ENCODE data around the gene MLH3.
"Not testable (repeated sequence)": the region's sequence is repeated elsewhere in the genome, so short reads cannot be mapped to it uniquely, and the experiment has no call there.

MLH3 gene

DNA sequence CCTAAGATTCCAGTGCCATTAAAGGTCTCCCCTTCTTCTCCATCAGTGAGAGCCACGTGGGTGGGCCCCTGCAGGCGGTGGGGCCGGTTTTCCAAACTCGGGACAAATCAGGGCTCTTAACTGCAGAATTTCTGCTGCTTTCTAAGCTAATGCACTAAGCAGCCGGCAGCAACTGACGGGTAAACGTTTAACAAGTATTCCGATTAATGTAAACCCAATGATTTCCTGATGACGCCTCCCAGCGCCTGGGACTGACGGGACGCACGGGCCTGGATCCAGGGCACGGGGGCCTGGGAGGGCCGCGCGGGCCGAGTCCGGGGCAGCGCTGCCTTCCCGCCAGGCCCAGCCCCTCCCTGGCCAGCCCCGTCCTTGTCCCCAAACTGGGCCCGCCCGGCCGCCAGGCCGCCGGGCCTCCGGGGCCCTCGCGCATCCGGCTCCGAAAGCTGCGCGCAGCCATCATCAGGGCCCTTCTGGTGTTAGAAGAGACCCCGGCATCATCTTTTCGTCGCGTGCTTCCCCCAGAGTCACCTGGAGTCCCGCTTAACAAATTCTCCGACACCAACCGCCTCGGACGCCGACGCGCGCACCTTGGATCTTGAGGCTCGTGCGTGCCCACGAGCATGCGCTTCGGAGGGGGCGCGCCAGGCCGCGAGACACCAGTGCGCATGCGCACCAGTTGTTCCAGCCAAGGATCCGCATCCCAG, at the start of gene MLH3:
Gene MLH3, minus strand, starts transcription at position 616 of the 704 bp plus-strand sequence. CDS start 1,812 bp downstream, outside the sequence.
- DNase-seq, result peak; percentile 61

DNA sequence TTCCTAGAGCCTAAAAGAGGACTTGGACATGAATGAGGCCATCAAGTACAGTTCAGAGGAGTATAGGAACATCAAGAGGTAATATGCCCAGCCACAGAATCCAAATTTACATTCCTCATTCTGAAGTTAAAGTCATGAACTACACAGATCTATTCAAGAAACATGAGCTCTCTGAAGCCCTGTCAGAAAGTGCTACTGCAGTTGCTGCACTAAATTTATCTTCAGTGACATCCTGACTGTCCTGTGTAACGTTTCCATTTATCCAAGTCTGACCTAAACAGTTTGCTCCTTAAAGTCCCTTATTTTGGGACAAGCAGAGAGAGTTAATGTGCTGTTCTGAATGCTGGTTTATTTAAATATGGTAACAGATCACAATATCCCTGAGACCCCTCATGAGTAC, 47.4 kb upstream of the MLH3 start:
- DNase-seq, result no peak

DNA sequence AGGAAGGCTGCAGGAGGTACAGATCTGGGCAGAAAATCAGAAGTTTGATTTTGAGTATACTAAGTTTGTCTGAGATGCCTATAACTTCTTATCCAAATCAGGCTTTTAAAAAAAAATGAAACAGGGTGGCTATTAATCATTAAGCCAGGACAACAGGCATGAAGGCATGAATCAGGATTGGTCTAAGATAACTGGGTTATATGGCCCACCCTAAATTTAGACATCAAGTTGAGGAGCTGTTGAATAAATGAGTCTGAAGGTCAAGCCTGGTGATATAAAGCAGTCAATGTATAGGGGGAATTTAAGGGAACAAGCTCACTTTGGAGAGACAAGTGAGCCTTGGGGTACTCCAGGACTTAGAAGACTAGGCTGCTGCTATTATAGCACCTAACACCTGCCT, 46.9 kb upstream of the MLH3 start:
- no peak for DNase-seq

DNA sequence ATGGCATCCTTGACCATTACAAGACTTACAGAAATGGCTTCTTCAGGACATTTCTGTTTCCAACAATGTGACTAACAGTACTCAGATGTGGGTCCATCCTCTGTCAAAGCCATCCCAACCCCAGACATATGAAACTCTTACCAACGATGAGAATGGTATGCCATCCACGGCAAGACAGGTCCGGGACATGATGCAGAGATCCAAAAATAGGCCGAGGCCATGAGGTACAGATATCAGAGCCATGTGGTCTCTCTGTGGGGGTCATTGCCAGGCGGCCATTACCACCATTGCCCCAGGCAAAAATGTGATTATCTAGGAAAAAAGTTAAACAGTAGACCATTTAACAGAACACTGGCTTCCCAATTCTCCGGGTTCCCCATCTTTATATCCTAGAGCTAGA, 45.7 kb upstream of the MLH3 start:
- no peak for DNase-seq

DNA sequence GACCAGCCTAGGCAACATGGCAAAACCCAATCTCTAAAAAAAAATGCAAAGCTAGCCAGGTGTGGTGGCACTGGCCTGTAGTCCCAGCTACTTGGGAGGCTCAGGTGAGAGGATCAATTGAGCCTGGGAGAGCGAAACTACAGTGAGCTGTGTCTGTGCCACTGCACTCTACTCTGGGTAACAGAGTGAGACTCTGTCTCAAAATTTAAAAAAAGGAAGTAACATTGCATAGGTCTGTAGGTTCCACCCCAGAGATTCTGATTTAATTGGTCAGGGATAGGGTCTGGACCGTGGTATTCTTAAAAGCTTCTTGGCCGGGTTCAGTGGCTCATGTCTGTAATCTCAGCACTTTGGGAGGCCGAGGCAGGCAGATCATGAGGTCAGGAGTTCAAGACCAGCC, 44.4 kb upstream of the MLH3 start:
- DNase-seq, result no peak

DNA sequence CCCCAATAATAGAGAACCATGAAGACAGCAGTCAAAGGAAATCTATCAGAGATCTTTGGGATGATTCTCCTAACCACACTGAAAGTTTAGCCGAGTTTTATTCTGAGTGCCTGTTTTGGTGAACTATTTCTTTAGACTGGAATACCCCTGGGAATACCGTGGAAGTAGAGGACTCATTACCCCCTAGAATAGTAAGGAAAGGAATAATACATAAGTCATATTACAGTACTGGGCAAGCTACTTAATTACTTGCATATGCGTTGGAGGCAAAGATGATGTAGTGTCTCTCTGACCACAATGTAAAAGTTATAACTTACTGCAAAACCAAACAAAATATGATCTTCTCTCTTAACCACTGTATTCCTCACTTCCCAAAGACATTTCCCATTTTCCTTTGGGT, 43.6 kb upstream of the MLH3 start:
- no peak for DNase-seq

DNA sequence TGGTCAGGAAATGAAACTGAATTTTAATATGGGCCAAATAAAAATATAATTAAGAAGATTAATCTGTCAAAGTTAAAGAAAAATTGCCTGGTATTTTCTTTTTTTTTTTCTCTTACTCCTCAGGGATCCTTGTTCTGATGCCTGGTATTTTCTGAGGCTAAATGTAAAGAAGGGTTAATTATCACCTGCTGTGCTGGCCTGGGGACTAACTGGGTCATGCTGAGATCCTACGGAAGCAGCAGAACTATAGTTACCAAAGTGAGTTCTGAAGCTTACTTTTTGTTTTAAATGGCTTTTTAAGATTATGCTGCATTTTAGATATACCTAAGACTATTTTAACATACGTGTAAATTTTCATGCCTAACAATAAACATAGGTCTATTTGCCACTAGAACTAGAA, 41.4 kb upstream of the MLH3 start:
- DNase-seq, result no peak

DNA sequence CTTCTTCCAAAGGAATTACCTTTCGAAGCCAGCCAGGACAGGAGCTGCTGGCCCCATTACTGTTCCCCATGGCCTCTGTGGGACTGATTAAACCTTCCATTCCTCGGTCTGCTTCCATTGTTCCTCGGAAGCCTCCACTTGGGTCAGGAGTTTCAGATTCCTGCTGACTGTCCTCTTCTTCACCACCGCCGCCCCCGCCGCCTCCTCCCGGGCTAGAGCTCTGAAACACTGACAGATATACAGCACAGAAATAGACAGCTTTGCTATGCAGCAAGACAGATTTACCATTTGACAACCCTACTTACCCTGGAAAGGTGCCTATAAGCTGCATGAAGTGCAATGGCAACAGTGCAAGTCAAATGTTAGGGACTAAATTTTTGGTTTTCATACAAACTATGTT, 40.0 kb upstream of the MLH3 start:
- DNase-seq, result no peak

DNA sequence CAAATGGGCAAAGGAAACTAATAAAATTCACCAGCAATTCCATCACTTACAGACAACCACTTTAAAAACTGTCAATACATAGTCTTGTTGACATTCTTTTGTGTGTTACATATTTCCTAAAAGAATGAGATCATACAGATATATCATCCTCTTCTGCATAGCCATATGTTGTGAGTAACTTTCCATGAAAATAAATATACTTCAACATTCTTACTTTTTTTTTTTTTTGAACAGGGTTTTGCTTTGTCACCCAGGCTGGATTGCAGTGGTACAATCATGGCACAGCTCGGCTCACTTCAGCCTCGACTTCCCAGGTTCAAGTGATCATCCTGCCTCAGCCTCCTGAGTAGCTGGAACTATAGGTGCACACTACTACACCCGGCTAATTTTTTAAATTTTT, 39.1 kb upstream of the MLH3 start:
- DNase-seq, result no peak

DNA sequence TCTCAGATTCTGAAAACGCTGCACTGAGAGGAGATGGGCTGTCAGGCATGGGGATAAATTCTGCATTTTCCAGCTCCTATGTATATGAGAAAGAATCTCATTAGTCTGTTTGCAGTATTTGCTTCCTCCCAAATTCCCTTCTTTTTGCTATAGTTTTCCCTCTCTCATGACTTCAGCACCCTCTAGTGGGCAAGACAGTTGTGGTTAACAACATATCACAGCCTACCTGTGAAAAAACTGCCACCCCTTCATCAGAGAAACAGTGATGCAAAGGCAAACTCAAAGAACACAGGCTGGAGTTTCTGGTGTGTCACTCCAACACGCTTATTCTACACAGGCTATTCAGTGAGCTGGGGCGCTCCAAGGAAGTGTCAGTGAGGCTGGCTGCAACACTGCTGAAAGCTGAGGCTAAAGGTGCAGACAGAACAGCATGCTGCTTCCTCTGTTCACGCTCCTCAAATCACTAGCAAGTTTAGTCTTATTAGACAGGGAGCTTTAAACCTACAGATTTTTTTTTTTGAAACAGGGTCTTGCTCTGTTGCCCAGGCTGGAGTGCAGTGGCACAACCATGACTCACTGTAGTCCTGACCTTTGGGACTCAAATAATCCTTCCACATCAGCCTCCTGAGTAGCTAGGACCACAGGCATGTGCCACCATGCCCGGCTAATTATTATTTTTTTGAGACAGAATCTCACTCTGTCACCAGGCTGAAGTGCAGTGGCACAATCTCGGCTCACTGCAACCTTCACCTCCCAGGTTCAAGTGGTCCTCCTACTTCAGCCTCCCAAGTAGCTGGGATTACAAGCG, 37.5 kb upstream of the MLH3 start:
- peak; percentile 29 for DNase-seq

DNA sequence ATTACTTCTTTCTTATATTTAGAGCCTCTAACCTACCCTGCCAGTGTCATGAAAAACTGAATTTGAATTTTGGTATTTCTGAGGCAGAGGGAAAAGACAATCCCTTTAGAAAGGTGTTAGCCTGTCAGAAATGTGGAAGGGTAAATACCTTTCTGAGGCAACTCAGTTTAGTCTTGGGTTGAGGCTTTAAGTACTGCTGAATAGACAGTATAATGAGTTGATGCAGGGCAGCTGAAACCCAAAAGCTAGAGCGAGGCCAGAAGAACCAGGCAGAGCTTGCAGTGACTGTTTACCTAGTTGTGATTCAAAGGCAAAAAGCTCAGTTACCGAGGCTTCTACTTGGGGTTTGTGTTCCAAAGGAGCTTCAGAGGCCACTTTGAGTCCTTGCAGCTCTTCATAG, 36.9 kb upstream of the MLH3 start:
- DNase-seq, result no peak

DNA sequence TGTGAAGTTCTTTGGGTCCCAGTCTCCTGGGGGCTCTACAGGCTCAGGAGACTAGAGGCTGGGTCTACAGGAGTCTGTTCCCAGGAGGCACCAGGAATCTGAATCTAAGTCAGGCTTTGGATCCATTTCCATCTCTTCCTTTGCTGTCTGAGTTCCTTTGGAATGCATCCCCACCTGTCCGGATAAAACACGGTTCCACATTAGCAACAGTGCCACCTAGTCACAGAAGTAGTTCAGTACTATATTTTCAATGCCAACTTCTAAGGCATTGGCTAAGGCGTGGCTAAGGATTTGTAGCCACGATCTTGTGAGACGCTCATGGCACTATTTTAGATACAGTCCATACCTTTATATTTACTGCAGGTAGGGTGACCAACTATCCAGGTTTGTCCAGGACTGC, 33.2 kb upstream of the MLH3 start:
- DNase-seq, result no peak

DNA sequence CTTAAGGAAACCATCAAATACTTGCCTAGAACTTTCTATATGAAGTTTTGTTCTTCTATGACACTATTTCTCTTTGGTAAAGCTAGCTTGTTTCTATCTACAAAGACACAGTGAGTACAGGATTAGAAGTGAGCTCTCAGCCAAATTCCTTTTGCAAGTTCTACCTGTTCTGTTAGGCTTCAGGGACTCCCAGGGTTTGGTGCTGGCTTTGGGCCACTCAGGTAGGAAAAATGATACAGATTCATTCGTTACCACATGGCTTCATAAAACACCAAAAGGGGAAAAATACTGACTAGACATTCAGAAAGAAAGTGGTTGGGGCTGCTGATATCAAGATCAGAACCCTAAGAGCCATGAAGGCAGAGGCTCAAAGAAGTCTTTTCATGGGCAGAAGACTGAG, 32.0 kb upstream of the MLH3 start:
- DNase-seq, result no peak

DNA sequence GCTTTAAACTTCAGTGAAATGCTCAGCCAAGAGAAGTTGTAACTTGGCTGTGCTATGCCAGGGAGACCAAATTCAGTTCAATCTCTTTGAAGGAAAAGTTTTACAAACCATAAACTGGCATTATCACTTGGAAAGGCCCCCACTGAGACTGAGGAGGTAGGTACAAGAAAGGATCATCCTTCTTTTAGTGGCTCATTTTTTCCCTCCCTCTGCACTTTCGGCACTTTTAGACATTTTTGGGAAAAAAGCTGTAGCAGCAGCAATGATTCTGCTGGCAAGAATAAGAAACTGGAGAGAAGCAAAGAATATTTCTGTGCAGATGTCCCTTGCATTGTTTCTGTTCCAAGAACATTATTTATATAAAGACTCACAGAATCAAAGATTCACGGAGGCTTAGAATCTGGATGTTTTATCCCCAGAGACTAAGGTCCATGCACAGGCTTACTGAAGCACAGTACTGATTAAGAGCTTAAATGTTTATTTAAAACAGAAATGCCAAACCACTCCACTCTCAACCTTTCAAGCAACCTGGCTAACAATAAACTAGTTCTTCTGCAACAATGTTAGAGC, 30.5 kb upstream of the MLH3 start:
- DNase-seq, result no peak

DNA sequence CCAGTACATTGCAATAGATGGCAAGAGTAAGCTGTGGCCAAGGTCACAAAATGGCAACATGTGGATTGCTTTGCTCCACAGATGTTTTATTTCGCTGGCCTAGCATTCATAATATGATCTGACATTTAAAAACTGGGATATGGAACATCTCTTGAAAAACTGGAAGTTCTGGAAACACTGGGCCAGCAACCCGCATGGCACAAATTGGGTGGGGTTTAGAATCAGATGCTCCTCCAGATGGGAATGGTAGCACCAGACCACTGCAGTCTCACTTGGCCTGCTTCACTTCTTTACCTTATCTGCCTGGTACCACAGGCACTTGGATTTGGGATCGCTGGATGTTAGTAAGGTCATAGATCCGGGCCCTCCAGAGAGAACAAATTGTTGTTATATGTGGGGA, 28.3 kb upstream of the MLH3 start:
- no peak for DNase-seq

DNA sequence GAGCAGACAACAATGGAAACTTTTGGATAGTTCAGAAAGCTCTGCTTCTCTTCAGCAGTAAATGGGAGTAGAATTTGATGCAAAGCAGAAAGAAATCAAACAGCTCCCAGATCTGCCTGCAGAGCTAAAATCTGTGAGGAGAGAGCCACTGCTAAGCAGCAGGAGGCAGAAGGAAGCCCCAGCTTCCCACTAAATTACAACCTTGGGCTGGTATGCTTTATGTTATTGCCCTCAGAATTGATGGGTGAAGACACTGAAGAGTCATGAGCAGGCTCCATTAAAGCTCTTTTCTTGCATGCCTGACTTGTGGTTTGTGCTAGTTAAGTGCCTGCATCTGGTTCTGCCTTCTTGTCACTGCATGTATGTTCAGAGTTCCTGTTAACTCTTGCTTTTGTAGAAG, 26.5 kb upstream of the MLH3 start:
- no peak for DNase-seq

DNA sequence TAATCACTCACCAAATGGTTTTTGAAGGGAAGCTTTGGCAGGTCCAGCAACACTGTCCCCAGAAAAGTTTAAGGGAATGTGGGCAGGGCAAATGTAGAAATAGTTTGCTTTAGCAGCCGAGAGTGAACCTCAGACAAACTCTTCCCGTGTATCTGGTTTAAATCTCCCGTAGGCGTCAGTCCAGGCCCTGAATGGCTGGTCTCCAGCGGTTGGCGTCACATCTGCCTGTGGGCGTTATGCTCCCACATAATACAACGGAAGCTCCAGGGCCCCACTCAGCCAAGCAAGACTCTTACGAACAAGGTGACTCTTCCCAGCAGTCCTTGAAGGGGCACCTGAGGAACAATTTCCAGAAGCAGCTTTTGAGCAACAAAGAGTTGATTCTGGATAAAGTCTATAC, 19.1 kb upstream of the MLH3 start:
- DNase-seq, result no peak

DNA sequence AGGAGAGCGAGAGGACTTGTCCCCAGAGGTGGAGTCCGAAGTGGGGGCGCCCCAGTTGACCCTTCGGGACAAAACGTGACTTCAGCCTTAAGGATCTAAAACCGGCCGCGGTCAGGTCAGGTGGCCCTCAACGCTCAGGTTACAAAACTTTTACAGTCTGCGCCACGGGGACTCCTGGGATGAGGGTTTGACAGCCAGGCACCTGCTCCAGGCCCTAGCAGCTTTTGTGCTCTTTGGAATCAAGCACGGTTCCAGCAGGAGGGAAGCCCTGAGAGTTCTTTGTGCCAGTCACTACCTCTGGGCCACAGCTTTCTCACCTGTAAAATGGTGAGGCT, 18.5 kb upstream of the MLH3 start:
- no peak for DNase-seq

DNA sequence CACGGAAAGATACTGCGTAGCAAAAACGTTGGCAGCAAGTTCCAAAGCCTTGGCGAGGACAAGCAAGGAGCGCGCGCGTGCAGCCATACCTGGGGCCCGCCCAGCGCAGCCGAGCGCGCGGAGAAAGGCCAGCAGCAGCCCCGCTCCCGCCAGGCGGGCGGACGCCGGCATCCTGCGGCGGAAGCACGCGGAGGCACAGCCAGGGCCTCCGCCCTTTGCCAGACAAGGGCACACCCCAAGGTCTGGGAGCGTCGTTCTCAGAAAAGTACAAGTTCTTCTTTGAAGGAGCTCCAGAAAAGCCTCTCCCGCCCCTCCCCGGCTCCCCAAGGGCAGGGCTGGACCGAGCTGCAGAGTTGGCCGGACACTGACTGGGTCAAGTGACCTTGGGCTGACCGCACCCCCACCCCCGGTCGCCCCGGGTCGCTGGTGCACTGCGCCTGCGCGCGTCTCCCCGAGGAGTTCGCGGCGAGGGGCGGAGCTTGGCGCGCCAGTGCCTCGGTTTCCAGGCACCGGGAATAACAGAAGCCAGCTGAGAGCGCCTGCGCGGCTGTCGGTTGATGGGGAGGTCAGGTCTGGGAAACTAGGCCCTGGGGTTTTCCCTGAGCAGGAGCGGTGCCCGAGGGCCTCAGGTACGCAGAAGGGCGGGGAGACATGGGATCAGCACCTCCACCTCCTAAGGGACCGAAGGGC, 18.0 kb upstream of the MLH3 start, which contains the start of gene ZC2HC1C:
Gene ZC2HC1C, plus strand, starts transcription at position 521 of the 690 bp plus-strand sequence. CDS start 933 bp downstream, outside the sequence.
- peak; percentile 58 for DNase-seq

DNA sequence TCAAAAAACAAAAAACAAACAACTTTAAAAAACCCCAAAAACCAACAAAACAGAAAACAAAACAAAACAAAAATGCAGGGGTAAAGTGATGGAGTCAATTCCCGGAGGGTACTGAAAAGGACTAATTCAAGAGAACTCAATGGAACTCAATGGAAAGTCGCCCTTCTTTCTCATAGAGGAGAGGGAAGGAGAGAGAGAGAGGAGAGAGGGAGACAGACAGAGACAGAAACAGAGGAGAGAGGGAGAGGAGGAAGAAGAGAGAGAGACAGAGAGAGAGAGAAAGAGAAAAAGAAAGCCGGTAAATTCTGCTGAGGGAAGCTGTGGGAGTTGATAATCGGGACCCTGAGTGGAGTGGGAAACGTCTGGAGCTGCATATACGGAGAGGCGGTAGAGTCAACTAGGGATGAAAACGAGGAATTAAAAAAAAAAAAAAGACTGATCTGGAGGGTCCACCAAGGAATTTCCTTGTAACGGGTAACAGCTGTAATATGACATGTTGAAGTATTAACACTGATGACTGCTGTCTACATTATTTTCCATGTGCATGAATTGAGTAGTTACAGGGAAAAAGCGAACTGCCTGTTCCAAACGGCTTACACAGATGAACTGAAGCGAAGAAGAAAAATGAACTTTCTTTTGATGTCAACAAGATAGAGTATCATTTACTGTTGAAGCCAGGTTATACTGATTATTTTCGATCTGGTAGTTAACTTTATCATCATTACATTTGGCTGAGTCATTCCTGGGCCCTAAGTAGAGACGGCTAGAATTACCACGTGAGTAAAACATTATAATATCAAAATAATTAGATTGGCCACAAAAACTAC, 17.2 kb upstream of the MLH3 start:
- DNase-seq, result no peak

DNA sequence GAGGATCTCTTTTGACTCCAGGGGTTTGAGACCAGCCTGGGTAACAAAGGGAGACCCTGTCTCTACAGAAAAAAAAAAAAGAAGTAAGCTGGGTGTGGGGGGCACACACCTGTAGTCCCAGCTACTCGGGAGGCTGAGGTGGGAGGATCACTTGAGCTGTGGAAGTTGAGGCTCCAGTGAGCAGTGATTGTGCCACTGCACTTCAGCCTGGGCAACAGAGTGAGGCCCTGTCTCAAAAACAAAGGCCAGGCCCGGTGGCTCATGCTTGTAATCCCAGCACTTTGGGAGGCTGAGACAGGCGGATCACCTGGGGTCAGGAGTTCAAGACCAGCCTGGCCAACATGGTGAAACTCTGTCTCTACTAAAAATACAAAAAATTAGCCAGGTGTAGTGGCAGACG, 16.5 kb upstream of the MLH3 start:
- DNase-seq, result not testable (repeated sequence)

DNA sequence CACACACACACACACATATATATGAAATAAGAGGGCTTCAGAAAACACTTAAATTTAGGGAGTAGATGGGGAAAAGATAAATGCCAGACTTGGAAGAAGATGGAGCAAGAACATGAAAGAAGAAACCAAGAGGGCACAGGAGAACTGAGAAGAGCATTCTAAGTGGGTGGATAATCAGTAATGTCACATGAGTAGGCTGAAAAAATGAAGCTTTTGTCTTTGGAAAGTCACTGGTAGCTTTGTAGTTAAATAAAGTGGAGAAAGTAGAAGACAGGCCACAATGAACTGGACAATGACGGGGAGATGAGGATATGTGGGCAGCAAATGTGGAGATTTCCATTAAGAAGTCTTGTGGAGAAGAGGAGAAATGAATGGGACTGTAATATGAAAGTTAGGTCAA, 15.9 kb upstream of the MLH3 start:
- no peak for DNase-seq

DNA sequence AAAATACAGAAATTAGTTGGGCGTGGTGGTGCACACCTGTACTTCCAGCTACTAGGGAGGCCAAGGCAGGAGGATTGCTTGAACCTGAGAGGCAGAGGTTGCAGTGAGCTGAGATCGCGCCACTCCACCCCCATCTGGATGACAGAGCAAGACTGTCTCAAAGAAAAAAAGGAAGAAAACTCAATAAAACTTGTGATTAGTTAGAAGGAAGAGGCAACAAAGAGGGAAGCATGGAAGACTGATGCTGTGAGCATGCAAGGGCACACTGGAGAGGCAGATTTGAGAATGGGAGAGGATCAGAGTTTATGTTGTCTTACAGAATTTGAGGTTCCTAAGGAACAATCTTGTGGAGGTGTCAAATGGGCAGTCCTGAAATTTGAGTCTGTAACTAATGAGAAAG, 15.4 kb upstream of the MLH3 start:
- DNase-seq, result no peak

Measured in MV-4-11 (cell line).